T-cell (primary cell): Measurements from ENCODE around the gene SLC43A3. TPM values are rescaled to one million over a fixed set of nuclear protein-coding genes. Genes with fewer than 3 reads are reported as not detected.

Experiments used
- ATAC-seq, 4 experiments: fragments of 200-7000 bp in 3 of 4; fragments of 150-1000 bp in 1 of 4; cut with Tn5 transposase; replicated peaks in 1 of 4; 1 replicate in 3 of 4; 2 replicates in 1 of 4; pipeline ENCODE4 v1.10.0; 2021; ENCODE audit warnings: moderate library complexity in 3 of 4, mild to moderate bottlenecking in 2 of 4, moderate number of reproducible peaks in 1 of 4
- CTCF ChIA-PET, 2 donors: fragments of 300-600 bp; sonication (Branson Sonifier 250); formaldehyde crosslinking; loops; one replicate each; lab custom pipeline; 2022; ENCODE audit warnings: antibody characterized with exemption in 2 of 2; lab: Charles Lee
- POLR2A ChIA-PET, 2 donors: fragments of 300-600 bp; sonication (Branson Sonifier 250); formaldehyde crosslinking; loops; one replicate each; lab custom pipeline; 2022; ENCODE audit warnings: antibody characterized with exemption in 2 of 2; lab: Charles Lee
- DNase-seq, 35 experiments: peaks; one replicate each; pipeline versions ENCODE4 v3.0.0 to v3.0.0-alpha.2; 2013 to 2023
- H3K27ac ChIP-seq: one replicate; pipeline ENCODE4 v1.5.1; 2013; ENCODE audit warnings: low read length
- H3K27me3 ChIP-seq, 2 experiments: replicated peaks in 1 of 2; 1 replicate in 1 of 2; 2 replicates in 1 of 2; pipeline versions ENCODE4 v1.6.1 to v1.7.0; 2013; ENCODE audit warnings: low read length in 1 of 2, mixed read lengths in 1 of 2; ENCODE audit not compliant: control insufficient read depth in 2 of 2, insufficient read depth in 2 of 2; ENCODE audit errors: extremely low read depth in 1 of 2
- H3K36me3 ChIP-seq, 2 donors: 1 replicate in 1 of 2; 2 replicates in 1 of 2; pipeline versions ENCODE4 v1.6.1 to v1.7.0; 2013; ENCODE audit warnings: low read length in 1 of 2; ENCODE audit not compliant: control insufficient read depth in 2 of 2, insufficient read depth in 1 of 2; ENCODE audit errors: extremely low read depth in 1 of 2
- H3K4me1 ChIP-seq, 2 experiments: 1 replicate in 1 of 2; 2 replicates in 1 of 2; pipeline versions ENCODE4 v1.6.1 to v1.7.0; 2013; ENCODE audit warnings: low read length in 2 of 2, mixed read lengths in 1 of 2; ENCODE audit not compliant: insufficient read depth in 2 of 2, control insufficient read depth in 1 of 2; ENCODE audit errors: extremely low read depth in 1 of 2
- H3K4me3 ChIP-seq, 2 donors: 1 replicate in 1 of 2; 2 replicates in 1 of 2; pipeline versions ENCODE4 v1.5.1 to v1.7.0; 2013; ENCODE audit warnings: mild to moderate bottlenecking in 2 of 2, low read length in 1 of 2, moderate library complexity in 1 of 2; ENCODE audit not compliant: control insufficient read depth in 1 of 2; ENCODE audit errors: extremely low read depth in 1 of 2
- H3K9me3 ChIP-seq: 2 replicates; pipeline ENCODE4 v1.7.0; 2013
- H3K27ac Mint-ChIP-seq, 2 donors: one replicate each; pipeline ENCODE4 v1.8.0; 2020 to 2021; ENCODE audit warnings: mild to moderate bottlenecking in 2 of 2, mixed read lengths in 2 of 2
- H3K27me3 Mint-ChIP-seq, 2 donors: one replicate each; pipeline ENCODE4 v1.8.0; 2021 to 2022; ENCODE audit warnings: mixed read lengths in 2 of 2
- H3K36me3 Mint-ChIP-seq: one replicate; pipeline ENCODE4 v1.8.0; 2021; ENCODE audit warnings: mixed read lengths
- H3K4me1 Mint-ChIP-seq, 3 donors: one replicate each; pipeline ENCODE4 v1.8.0; 2020 to 2022; ENCODE audit warnings: mixed read lengths in 3 of 3, mild to moderate bottlenecking in 1 of 3
- H3K4me3 Mint-ChIP-seq, 3 donors: one replicate each; pipeline ENCODE4 v1.8.0; 2020 to 2022; ENCODE audit warnings: mild to moderate bottlenecking in 3 of 3, mixed read lengths in 3 of 3, moderate library complexity in 3 of 3
- H3K9me3 Mint-ChIP-seq, 3 donors: one replicate each; pipeline ENCODE4 v1.8.0; 2020 to 2022; ENCODE audit warnings: mixed read lengths in 3 of 3
- WGBS: methylation state at CpG from one replicate; pipeline ENCODE4 v1.1.5; 2013; ENCODE audit warnings: missing lambda C conversion rate; ENCODE audit not compliant: insufficient coverage; 5-methylcytosine and 5-hydroxymethylcytosine counted together
- total RNA-seq, 35 experiments: library from RNA in 6 of 35; stranded (reverse) in 6 of 35; fragments of 120-200 nt in 1 of 35; gene quantifications; one replicate each; pipeline versions ENCODE4 v1.2.1 to v1.2.4 and lab custom pipeline; 2013 to 2026

Gene SLC43A3
- total RNA-seq, 5 donors from 2014 or later (not counting 1 experiment from before 2014, with no cell fraction given): 9.9 to 18.1 (median 13.6) TPM

DNA sequence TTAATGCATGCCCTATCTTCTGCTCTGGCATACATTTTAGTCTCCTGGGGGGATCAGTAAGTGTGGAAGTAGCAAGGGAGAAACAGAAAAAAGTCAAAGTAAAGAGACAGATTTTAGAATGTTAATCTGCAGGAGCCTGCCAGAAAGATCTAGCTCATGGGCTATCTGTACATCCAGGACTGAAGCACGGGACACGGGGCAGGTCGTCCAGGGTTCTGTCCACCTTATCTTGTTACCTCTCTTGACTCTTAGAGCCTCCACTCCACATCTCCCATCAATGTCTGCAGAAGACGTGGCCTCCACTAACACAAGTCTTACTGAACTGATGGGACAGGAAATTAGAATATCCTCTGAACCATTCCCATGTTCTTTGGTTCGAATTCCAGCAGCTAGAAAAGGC lies 1.7 kb upstream of the SLC43A3 start:
- WGBS: 75% methylated on average over 2 of the region's 5 CpGs
- H3K27ac Mint-ChIP-seq: no peak overlapping the region
- POLR2A ChIA-PET: no interaction called here

DNA sequence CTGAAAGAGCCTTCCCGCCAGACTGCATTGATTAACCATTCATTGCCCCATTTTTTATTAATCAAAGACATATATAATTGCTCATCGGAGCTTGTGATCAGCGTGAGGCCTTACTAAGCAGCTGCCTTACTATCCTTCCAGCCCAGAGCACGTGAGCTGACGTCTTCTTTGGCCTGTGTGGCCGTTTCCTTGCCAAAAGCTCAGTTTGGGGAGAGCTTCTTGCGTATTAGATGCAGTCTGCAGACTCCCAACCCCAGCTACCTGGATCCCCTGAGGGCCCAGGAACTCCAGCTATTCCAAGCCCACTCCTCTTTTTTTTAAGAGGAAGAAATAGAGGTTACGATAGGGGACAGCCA lies 784 bp upstream of the SLC43A3 start:
- Mint-ChIP-seq H3K36me3 (peaks cover 8% of the 10 kb centered on the region), H3K27ac (peak overlapping the region; percentile 72 to 85), H3K9me3 (no peaks in the 10 kb centered on the region), H3K4me3 (peak overlapping the region; percentile 77 to 82 (median 78)), H3K4me1 (peaks cover 44 to 48% (median 47%) of the 10 kb centered on the region in 3 donors), H3K27me3 (no peaks in the 10 kb centered on the region)
- ChIA-PET POLR2A (no interaction called here), CTCF (interaction anchor here (0.6 to 1.4 kb wide), 3 partner anchors 29 to 51 kb away, joined by 3 to 6 read pairs (median 4); no protein-coding TSS in a partner anchor)
- Histone ChIP-seq H3K4me3 (no peak overlapping the region), H3K27me3 (no peaks in the 10 kb centered on the region), H3K36me3 (no peaks in the 10 kb centered on the region), H3K4me1 (peaks cover 17 to 39% of the 10 kb centered on the region in 2 experiments), H3K27ac (no peak overlapping the region), H3K9me3 (no peaks in the 10 kb centered on the region)
- WGBS: 97% methylated on average over 6 of the region's 8 CpGs
- ATAC-seq (no peak), DNase-seq (no peak)

More for the DNA sequence above, 1.7 kb upstream of the SLC43A3 start:
- Mint-ChIP-seq H3K4me3 (no peak overlapping the region), H3K4me1 (peaks cover 38 to 42% (median 39%) of the 10 kb centered on the region in 3 donors), H3K9me3 (no peaks in the 10 kb centered on the region), H3K27me3 (no peaks in the 10 kb centered on the region), H3K36me3 (peaks cover 3% of the 10 kb centered on the region)
- no peaks in the 10 kb centered on the region for H3K27me3 ChIP-seq
- no peak overlapping the region for H3K27ac ChIP-seq
- H3K4me1 ChIP-seq: peaks cover 17 to 38% of the 10 kb centered on the region in 2 experiments
- H3K36me3 ChIP-seq: no peaks in the 10 kb centered on the region
- CTCF ChIA-PET: interaction anchor here (1.2 to 1.4 kb wide), 2 partner anchors 29 kb away, joined by 3 to 6 read pairs; no protein-coding TSS in a partner anchor
- no peaks in the 10 kb centered on the region for H3K9me3 ChIP-seq
- DNase-seq: no peak
- ATAC-seq: no peak
- no peak overlapping the region for H3K4me3 ChIP-seq

DNA sequence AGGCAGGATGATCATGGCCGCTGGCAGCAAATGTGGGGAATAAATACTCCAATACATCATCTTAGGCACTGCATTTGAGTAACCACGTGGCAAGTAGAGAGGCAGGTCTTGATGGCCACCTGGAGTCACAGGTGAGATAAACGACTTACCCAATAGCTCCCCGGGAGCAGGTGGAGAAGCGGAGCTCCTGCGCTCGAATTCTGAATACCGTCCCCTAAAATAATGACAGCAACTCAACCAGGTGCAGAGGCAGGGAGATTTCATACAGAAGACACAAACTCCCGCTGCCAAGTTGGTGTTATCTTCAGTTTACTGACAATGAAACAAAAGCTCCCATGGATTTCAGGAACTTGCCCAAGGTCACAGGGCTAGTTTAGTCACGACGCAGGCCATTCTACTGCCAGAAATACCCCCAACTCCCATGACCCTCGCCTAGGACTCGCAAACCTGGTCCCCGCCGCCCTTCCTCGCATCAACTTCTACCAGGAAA lies 437 bp downstream of the SLC43A3 start:
- CTCF ChIA-PET: interaction anchor here (1.0 kb wide), 2 partner anchors 32 to 101 kb away, joined by 3 to 4 read pairs; no protein-coding TSS in a partner anchor
- DNase-seq: peak in 2 of 35 experiments; percentile 1 to 30
- no peaks in the 10 kb centered on the region for H3K27me3 ChIP-seq

DNA sequence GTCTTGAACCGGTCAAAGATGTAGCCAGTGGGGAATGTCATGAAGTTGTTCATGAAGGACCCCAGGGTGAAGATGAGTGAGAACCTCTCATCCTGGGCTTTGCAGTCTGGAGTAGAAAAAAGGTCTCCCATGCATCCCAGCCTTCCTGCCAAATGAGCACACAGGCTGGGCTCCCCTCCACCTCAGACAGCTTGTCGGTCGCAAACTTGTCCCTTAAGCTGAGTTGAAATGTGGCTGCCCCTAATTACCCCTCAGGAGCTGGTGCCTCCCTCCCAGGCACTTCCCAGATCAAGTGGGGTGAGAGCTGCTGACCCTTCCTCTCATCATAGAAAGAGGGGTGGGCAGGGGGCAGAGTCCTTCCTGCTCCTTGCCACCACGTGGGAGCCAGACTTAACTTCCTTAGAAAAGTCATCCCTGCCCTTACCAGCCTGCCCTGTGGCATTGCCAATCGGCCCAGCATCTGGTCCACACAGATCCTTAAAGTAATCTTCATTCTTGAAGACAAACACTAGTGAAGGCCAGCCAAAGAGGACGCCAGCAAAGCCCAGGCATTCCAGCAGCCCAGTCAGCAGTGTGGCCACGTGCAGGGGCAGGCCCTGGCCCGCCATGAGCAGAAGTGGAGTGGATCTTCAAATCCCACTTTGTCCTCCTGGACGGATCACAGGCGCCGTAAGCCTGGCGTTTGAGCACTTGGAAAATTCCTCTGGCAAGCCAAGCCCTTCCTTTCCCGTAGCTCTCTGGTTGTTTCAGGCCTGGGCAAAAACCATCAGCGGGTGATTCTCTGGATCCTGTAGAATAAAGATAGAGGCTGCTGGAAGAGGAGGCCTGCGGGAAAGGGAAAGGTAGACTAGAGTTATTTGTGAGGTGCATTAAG lies 1.1 kb downstream of the SLC43A3 start:
- peaks cover 17 to 49% of the 10 kb centered on the region in 2 experiments for H3K4me1 ChIP-seq
- H3K9me3 Mint-ChIP-seq: no peaks in the 10 kb centered on the region
- WGBS: 54% methylated on average over 7 of the region's 15 CpGs

More for the DNA sequence above, 437 bp downstream of the SLC43A3 start:
- Histone ChIP-seq H3K4me1 (peaks cover 17 to 43% of the 10 kb centered on the region in 2 experiments), H3K4me3 (peak overlapping the region; percentile 57 to 73), H3K27ac (peak overlapping the region; percentile 45), H3K36me3 (peaks cover 0 to 4% of the 10 kb centered on the region in 2 donors), H3K9me3 (no peaks in the 10 kb centered on the region)
- Mint-ChIP-seq H3K27me3 (no peaks in the 10 kb centered on the region), H3K27ac (peak overlapping the region; percentile 76 to 95), H3K36me3 (peaks cover 16% of the 10 kb centered on the region), H3K4me3 (peak overlapping the region; percentile 77 to 82 (median 78)), H3K4me1 (peaks cover 45 to 59% (median 51%) of the 10 kb centered on the region in 3 donors), H3K9me3 (no peaks in the 10 kb centered on the region)
- POLR2A ChIA-PET: interaction anchor here in 1 of 2 donors (0.8 kb wide), 1 partner anchor 88 kb away, joined by 7 read pairs; no protein-coding TSS in a partner anchor
- no peak for ATAC-seq
- WGBS: 0% methylated on average over 9 of the region's 16 CpGs

DNA sequence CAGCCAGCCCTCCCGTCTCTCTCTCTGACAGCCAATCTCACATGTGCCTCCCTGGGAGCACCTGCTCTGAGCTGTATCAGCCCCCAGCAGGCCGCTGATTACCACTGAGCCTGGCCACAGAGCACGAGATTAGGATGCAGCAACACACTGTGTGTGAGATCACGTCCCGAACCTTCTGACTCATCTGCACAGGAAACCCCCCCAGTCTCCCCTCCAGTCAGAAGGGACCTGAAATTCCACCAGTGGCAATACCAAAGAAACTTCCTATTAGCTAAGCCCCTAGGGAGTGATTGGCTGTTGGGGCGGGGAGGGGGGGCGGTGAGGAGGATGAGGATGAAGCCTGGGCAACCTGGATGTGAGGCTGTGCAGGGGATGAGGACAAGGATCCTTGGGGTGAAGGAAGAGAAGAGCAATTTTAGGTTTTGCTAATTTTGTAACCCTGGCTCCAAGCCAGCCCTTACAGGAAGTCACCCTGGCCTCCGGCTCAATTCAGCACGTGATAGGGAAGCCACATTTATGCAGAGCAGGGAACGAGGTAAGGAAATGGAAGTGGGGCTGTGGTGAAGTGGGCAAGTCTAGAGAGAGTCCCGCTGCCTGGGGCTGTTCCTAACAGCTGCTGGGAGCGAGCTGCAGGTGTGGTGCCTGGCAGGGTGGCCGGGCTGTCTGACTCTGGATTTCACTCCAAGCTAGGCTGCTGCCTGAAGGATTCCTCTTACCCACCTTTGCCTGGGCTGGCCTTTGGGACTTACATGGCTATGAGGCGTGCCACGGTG lies 1.9 kb downstream of the SLC43A3 start:
- H3K27me3 Mint-ChIP-seq: no peaks in the 10 kb centered on the region
- POLR2A ChIA-PET: interaction anchor here (0.5 to 0.6 kb wide), 3 partner anchors 8 to 287 kb away, joined by 3 to 6 read pairs (median 4); partner anchors contain the start of gene MED19 (in 1 of the 2)
- no peaks in the 10 kb centered on the region for H3K27me3 ChIP-seq
- peak overlapping the region; percentile 80 for H3K27ac ChIP-seq
- H3K27ac Mint-ChIP-seq: peak overlapping the region; percentile 93 to 95
- peaks cover 45 to 59% (median 51%) of the 10 kb centered on the region in 3 donors for H3K4me1 Mint-ChIP-seq
- H3K9me3 ChIP-seq: no peaks in the 10 kb centered on the region
- WGBS: 0% methylated on average over 10 of the region's 15 CpGs
- peak overlapping the region; percentile 29 to 51 for H3K4me3 ChIP-seq
- CTCF ChIA-PET: interaction anchor here (0.6 to 1.3 kb wide), 6 partner anchors 8 to 316 kb away, joined by 3 to 9 read pairs (median 4); partner anchors contain the start of genes SELENOH (in 1 of the 2) and UBE2L6 (in 1 of the 2)
- peak; percentile 49 to 89 (median 76) for DNase-seq
- H3K4me1 ChIP-seq: peaks cover 17 to 49% of the 10 kb centered on the region in 2 experiments
- peak; percentile 88 to 89 (median 89) for ATAC-seq
- peak overlapping the region; percentile 63 to 78 (median 77) for H3K4me3 Mint-ChIP-seq
- peaks cover 0 to 13% of the 10 kb centered on the region in 2 donors for H3K36me3 ChIP-seq
- no peaks in the 10 kb centered on the region for H3K9me3 Mint-ChIP-seq
- peaks cover 21% of the 10 kb centered on the region for H3K36me3 Mint-ChIP-seq

More for the DNA sequence above, 1.1 kb downstream of the SLC43A3 start:
- POLR2A ChIA-PET: interaction anchor here in 1 of 2 donors (0.5 to 0.8 kb wide), 2 partner anchors 89 to 105 kb away, joined by 3 to 7 read pairs; no protein-coding TSS in a partner anchor
- peak overlapping the region; percentile 77 to 82 (median 78) for H3K4me3 Mint-ChIP-seq
- H3K27me3 Mint-ChIP-seq: no peaks in the 10 kb centered on the region
- H3K36me3 ChIP-seq: peaks cover 0 to 8% of the 10 kb centered on the region in 2 donors
- H3K27ac Mint-ChIP-seq: peak overlapping the region; percentile 93 to 95
- ATAC-seq (no peak), DNase-seq (no peak)
- H3K27ac ChIP-seq: peak overlapping the region; percentile 80
- peaks cover 16% of the 10 kb centered on the region for H3K36me3 Mint-ChIP-seq
- H3K27me3 ChIP-seq: no peaks in the 10 kb centered on the region
- CTCF ChIA-PET: interaction anchor here (0.6 to 1.1 kb wide), 4 partner anchors 33 to 142 kb away, joined by 3 to 4 read pairs (median 3); partner anchors contain the start of gene UBE2L6 (in 1 of the 2)
- H3K4me3 ChIP-seq: peak overlapping the region; percentile 57 to 73
- H3K9me3 ChIP-seq: no peaks in the 10 kb centered on the region
- H3K4me1 Mint-ChIP-seq: peaks cover 45 to 59% (median 51%) of the 10 kb centered on the region in 3 donors
